CD14-positive monocyte (primary cell): Measurements from ENCODE around the gene ZNF888. TPM values are rescaled to one million over a fixed set of nuclear protein-coding genes. Genes with fewer than 3 reads are reported as not detected.
"Not testable (repeated sequence)": the region's sequence is repeated elsewhere in the genome, so short reads cannot be mapped to it uniquely, and the experiment has no call there.

Experiments used
- DNase-seq, 3 donors: peaks; one replicate each; pipeline ENCODE4 v3.0.0-alpha.2; 2011 to 2022
- H2AFZ ChIP-seq: 2 replicates; pipeline ENCODE4 v1.6.0; 2012; ENCODE audit warnings: mild to moderate bottlenecking, low read depth, low read length, inconsistent platforms; ENCODE audit not compliant: insufficient read depth, poor library complexity, severe bottlenecking
- H3K27ac ChIP-seq, 2 donors: 1 replicate in 1 of 2; 2 replicates in 1 of 2; pipeline ENCODE4 v1.5.1; 2012 to 2013; ENCODE audit warnings: low read length in 2 of 2, control low read depth in 1 of 2, inconsistent platforms in 1 of 2, low read depth in 1 of 2, mild to moderate bottlenecking in 1 of 2
- H3K27me3 ChIP-seq, 2 donors: one replicate each; pipeline versions ENCODE4 v1.6.0 to v1.6.1; 2011 to 2013; ENCODE audit warnings: low read length in 2 of 2; ENCODE audit not compliant: control insufficient read depth in 2 of 2, insufficient read depth in 2 of 2
- H3K36me3 ChIP-seq, 2 donors: replicated peaks in 1 of 2; 1 replicate in 1 of 2; 2 replicates in 1 of 2; pipeline versions ENCODE4 v1.5.1 to v1.6.1; 2012 to 2013; ENCODE audit warnings: low read length in 2 of 2, control low read depth in 1 of 2, inconsistent platforms in 1 of 2, mild to moderate bottlenecking in 1 of 2; ENCODE audit not compliant: insufficient read depth in 2 of 2, control insufficient read depth in 1 of 2
- H3K4me1 ChIP-seq, 2 donors: 1 replicate in 1 of 2; 2 replicates in 1 of 2; pipeline versions ENCODE4 v1.5.1 to v1.6.1; 2012 to 2013; ENCODE audit warnings: low read length in 2 of 2, control low read depth in 1 of 2, inconsistent platforms in 1 of 2, mild to moderate bottlenecking in 1 of 2, moderate library complexity in 1 of 2; ENCODE audit not compliant: insufficient read depth in 2 of 2, control insufficient read depth in 1 of 2
- H3K4me2 ChIP-seq: replicated peaks from 2 replicates; pipeline ENCODE3; 2012; ENCODE audit warnings: low read length, moderate library complexity, mild to moderate bottlenecking; ENCODE audit not compliant: poor library complexity, severe bottlenecking; ENCODE audit errors: extremely low read depth
- H3K4me3 ChIP-seq, 3 experiments: fragments of 200-600 bp in 1 of 3; sonication (generic) in 1 of 3; replicated peaks in 1 of 3; 1 replicate in 2 of 3; 2 replicates in 1 of 3; pipeline ENCODE4 v1.5.1; 2011 to 2013; ENCODE audit warnings: low read length in 3 of 3, mild to moderate bottlenecking in 3 of 3, control low read depth in 2 of 3, low read depth in 2 of 3, inconsistent platforms in 1 of 3, moderate library complexity in 1 of 3
- H3K79me2 ChIP-seq: 2 replicates; pipeline ENCODE4 v1.6.0; 2012; ENCODE audit warnings: mild to moderate bottlenecking, control low read depth, inconsistent platforms, low read length, moderate library complexity; ENCODE audit not compliant: insufficient read depth
- H3K9ac ChIP-seq: 2 replicates; pipeline ENCODE4 v1.6.0; 2017; ENCODE audit warnings: low read length, mild to moderate bottlenecking; ENCODE audit not compliant: insufficient read depth, poor library complexity, severe bottlenecking
- H3K9me3 ChIP-seq, 2 donors: replicated peaks in 1 of 2; 1 replicate in 1 of 2; 2 replicates in 1 of 2; pipeline versions ENCODE4 v1.5.1 to v1.6.1; 2012 to 2013; ENCODE audit warnings: low read length in 2 of 2, control low read depth in 1 of 2; ENCODE audit not compliant: control insufficient read depth in 1 of 2, insufficient read depth in 1 of 2
- H4K20me1 ChIP-seq: 2 replicates; pipeline ENCODE4 v1.6.0; 2012; ENCODE audit warnings: mild to moderate bottlenecking, low read length, control low read depth, moderate library complexity; ENCODE audit not compliant: insufficient read depth
- H3K27ac Mint-ChIP-seq, 7 donors: one replicate each; pipeline ENCODE4 v1.8.0; 2020; ENCODE audit warnings: mild to moderate bottlenecking in 7 of 7, mixed read lengths in 7 of 7, moderate library complexity in 6 of 7, inconsistent platforms in 2 of 7
- H3K27me3 Mint-ChIP-seq, 3 donors: one replicate each; pipeline ENCODE4 v1.8.0; 2021 to 2022; ENCODE audit warnings: low read depth in 3 of 3, mild to moderate bottlenecking in 3 of 3, mixed read lengths in 3 of 3, moderate library complexity in 3 of 3, inconsistent platforms in 1 of 3
- H3K36me3 Mint-ChIP-seq, 2 donors: one replicate each; pipeline ENCODE4 v1.8.0; 2020; ENCODE audit warnings: mixed read lengths in 2 of 2, inconsistent platforms in 1 of 2, mild to moderate bottlenecking in 1 of 2
- H3K4me1 Mint-ChIP-seq: one replicate; pipeline ENCODE4 v1.8.0; 2020; ENCODE audit warnings: mild to moderate bottlenecking, mixed read lengths
- H3K4me3 Mint-ChIP-seq, 2 donors: one replicate each; pipeline ENCODE4 v1.8.0; 2020; ENCODE audit warnings: mild to moderate bottlenecking in 2 of 2, mixed read lengths in 2 of 2, moderate library complexity in 1 of 2
- H3K9me3 Mint-ChIP-seq, 7 donors: one replicate each; pipeline ENCODE4 v1.8.0; 2020 to 2022; ENCODE audit warnings: mixed read lengths in 7 of 7, mild to moderate bottlenecking in 6 of 7, moderate library complexity in 6 of 7, inconsistent platforms in 2 of 7
- WGBS: methylation state at CpG from one replicate; pipeline ENCODE4 v1.1.5; 2013; ENCODE audit warnings: missing lambda C conversion rate; ENCODE audit not compliant: insufficient coverage; 5-methylcytosine and 5-hydroxymethylcytosine counted together
- intact Hi-C, 2 donors: fragments of 100-400 bp; cut with micrococcal nuclease; formaldehyde crosslinking; loops; one replicate each; pipeline versions ENCODE4 v1.15.0 to v1.15.1; 2023
- polyA plus RNA-seq, 3 donors: library from polyadenylated mRNA; depleted of rRNA in 1 of 3; unstranded in 2 of 3; stranded (reverse) in 1 of 3; fragments of 300-500 nt in 2 of 3; fragments of >200 nt in 1 of 3; fragmentation: Illumina TruSeq in 2 of 3; gene quantifications; 1 replicate in 2 of 3; 2 replicates in 1 of 3; pipeline ENCODE4 v1.2.3, GENCODE V29; 2012 to 2021
- TF ChIP-seq, protein P1 (sequence below): fragments of 200-600 bp; IDR thresholded peaks from one replicate; pipeline ENCODE4 v1.8.0; 2022; ENCODE audit warnings: antibody characterized with exemption, mild to moderate bottlenecking

The ZNF888 gene
- polyA plus RNA-seq, 3 donors, result 0.71 to 1.7 (median 1.4) TPM

DNA sequence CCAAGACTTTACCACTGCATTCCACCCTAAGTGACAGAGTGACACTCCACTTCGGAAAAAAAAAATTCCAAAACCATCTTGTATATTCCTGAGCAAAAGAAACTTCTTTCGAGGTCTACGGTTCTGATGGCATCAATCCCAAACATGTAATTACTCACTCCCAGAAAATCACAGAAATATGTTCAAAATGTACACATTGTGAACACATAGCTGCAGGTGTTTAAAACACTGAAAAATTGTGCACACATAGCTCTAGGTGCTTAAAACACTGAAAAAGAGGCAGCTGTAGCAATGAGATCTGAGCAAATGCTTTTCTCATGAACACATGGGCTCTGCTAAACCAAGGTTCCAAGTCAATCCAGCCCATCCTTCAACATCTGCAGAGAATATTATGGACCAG lies 51.8 kb downstream of the ZNF888 start:
- H3K27ac ChIP-seq, result no peak overlapping the region
- H3K9me3 ChIP-seq, result peaks cover 30 to 43% of the 10 kb centered on the region in 2 donors
- no peak overlapping the region for H3K27ac Mint-ChIP-seq
- no peaks in the 10 kb centered on the region for H4K20me1 ChIP-seq
- TF ChIP-seq, protein P1, sequence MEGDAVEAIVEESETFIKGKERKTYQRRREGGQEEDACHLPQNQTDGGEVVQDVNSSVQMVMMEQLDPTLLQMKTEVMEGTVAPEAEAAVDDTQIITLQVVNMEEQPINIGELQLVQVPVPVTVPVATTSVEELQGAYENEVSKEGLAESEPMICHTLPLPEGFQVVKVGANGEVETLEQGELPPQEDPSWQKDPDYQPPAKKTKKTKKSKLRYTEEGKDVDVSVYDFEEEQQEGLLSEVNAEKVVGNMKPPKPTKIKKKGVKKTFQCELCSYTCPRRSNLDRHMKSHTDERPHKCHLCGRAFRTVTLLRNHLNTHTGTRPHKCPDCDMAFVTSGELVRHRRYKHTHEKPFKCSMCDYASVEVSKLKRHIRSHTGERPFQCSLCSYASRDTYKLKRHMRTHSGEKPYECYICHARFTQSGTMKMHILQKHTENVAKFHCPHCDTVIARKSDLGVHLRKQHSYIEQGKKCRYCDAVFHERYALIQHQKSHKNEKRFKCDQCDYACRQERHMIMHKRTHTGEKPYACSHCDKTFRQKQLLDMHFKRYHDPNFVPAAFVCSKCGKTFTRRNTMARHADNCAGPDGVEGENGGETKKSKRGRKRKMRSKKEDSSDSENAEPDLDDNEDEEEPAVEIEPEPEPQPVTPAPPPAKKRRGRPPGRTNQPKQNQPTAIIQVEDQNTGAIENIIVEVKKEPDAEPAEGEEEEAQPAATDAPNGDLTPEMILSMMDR, result no peak
- H3K9ac ChIP-seq, result no peak overlapping the region
- H3K36me3 ChIP-seq, result no peaks in the 10 kb centered on the region
- H3K79me2 ChIP-seq, result no peaks in the 10 kb centered on the region
- no peak overlapping the region for H3K4me3 Mint-ChIP-seq
- H3K4me1 ChIP-seq, result no peaks in the 10 kb centered on the region
- intact Hi-C loops, result no loop called here
- peaks cover 32 to 88% (median 61%) of the 10 kb centered on the region in 7 donors for H3K9me3 Mint-ChIP-seq
- DNase-seq, result no peak
- H3K4me1 Mint-ChIP-seq, result no peaks in the 10 kb centered on the region
- no peaks in the 10 kb centered on the region for H3K27me3 ChIP-seq
- 100% methylated on average over 1 of the region's 3 CpGs for WGBS
- peaks cover 0 to 3% of the 10 kb centered on the region in 2 donors for H3K36me3 Mint-ChIP-seq
- no peak overlapping the region for H2AFZ ChIP-seq
- no peaks in the 10 kb centered on the region for H3K27me3 Mint-ChIP-seq
- H3K4me3 ChIP-seq, result no peak overlapping the region
- no peak overlapping the region for H3K4me2 ChIP-seq

DNA sequence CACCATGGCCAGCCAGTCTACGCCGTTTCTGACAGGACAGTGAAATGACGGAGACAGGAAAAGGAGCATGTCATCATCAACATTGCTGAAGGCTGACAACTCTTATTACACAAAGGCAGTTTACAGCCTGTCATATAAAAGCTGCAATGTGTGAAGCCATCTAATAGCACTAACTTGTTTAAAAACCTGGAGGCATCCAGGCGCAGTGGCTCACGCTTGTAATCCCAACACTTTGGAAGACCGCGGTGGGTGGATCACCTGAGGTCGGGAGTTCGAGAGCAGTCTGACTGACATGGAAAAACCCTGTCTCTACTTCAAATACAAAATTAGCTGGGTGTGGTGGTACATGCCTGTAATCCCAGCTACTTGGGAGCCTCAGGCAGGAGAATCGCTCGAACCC lies 55.2 kb downstream of the ZNF888 start:
- H2AFZ ChIP-seq, H3K9ac ChIP-seq, H3K4me3 Mint-ChIP-seq, H3K27ac Mint-ChIP-seq, H3K79me2 ChIP-seq, H3K4me1 ChIP-seq, H3K36me3 Mint-ChIP-seq, DNase-seq, H3K27ac ChIP-seq, H3K4me3 ChIP-seq, H3K4me1 Mint-ChIP-seq, H3K4me2 ChIP-seq, H3K27me3 Mint-ChIP-seq, intact Hi-C loops, H4K20me1 ChIP-seq, H3K27me3 ChIP-seq, H3K36me3 ChIP-seq: not testable (repeated sequence)
- peaks cover 22 to 45% of the 10 kb centered on the region in 2 donors for H3K9me3 ChIP-seq
- 83% methylated on average over 4 of the region's 11 CpGs for WGBS
- H3K9me3 Mint-ChIP-seq, result peaks cover 21 to 78% (median 61%) of the 10 kb centered on the region in 7 donors

DNA sequence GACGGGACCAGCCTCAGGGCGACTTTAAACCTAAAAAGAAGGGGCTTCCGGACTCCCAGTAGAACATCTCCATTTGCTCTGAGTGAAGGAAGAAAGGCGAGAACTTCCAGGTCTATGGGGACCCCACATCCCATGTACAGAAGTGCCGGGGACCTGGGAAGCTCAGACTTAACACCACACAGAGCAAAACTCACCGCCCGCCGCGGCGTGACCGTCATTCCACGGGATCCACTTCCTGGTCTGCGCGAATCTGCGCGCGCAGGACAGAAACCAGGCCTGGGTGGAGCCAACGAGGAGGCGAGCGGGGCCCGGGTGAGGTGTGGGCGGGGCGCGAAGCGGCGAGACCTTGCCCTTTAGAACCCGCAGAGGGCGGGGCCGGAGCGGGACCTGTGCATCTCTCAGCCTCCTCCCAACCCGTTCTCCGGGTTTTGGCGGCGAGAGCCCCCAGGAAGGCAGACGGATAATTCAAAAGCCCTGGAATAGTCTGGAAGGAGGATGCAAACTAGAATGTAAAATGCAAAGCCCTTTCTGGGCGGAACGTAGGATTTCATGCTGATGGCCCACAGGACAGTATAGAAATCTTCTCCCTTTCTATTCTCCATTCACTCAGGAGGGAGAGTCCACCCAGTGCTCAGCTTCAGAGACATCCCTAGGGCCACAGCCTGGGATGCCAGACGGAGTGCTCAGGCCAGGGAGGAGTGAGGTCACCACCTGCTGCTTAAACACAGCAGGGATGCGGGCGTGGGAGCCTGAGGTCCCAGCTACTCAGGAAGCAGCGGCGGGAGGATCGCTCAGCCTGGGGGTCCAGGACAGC lies 65.6 kb downstream of the ZNF888 start, which contains the start of gene ZNF468:
ZNF468 (minus strand) TSS at position 242 of the 814 bp plus-strand sequence. CDS start 3,347 bp downstream, outside the sequence.
- peak within 1 kb of the TSS; percentile 93 to 96 for H3K4me3 Mint-ChIP-seq
- peak; percentile 55 to 69 (median 68) for DNase-seq

More for the DNA sequence above, 65.6 kb downstream of the ZNF888 start, which contains the start of gene ZNF468:
- Histone ChIP-seq H3K36me3 (peaks cover 15 to 20% of the 10 kb centered on the region in 2 donors), H3K27ac (peak within 1 kb of the TSS; percentile 38 to 81), H3K4me2 (peak within 1 kb of the TSS; percentile 96), H3K4me3 (peak within 1 kb of the TSS; percentile 80 to 87 (median 83)), H2AFZ (peak within 1 kb of the TSS; percentile 89), H3K9ac (peak within 1 kb of the TSS; percentile 75), H3K9me3 (peaks cover 34 to 39% of the 10 kb centered on the region in 2 donors)
- WGBS, result 0% methylated on average over 3 of the region's 43 CpGs
- intact Hi-C loops, result loop anchor here in 1 of 2 donors (5.0 kb wide), 1 partner anchor 35 kb away; the partner anchor contains the start of gene ZNF28
- H3K27me3 ChIP-seq, H3K79me2 ChIP-seq, H4K20me1 ChIP-seq, H3K27me3 Mint-ChIP-seq, H3K4me1 ChIP-seq: not testable (repeated sequence)
- H3K27ac Mint-ChIP-seq, result peak within 1 kb of the TSS; percentile 87 to 96 (median 92)
- H3K36me3 Mint-ChIP-seq, result peaks cover 17 to 32% of the 10 kb centered on the region in 2 donors
- peaks cover 21% of the 10 kb centered on the region for H3K4me1 Mint-ChIP-seq
- H3K9me3 Mint-ChIP-seq, result peaks cover 20 to 64% (median 42%) of the 10 kb centered on the region in 7 donors
